ENCODE measurements around the gene TEX2. TPM values are rescaled to one million over a fixed set of nuclear protein-coding genes. Genes with fewer than 3 reads are reported as not detected.

Gene TEX2
- total RNA-seq, 2 experiments from 2014 or later = 14.8 to 17.6 TPM

GRCh38 chr17:64103391-64104364 lies 159.4 kb downstream of the TEX2 start:
- CTCF ChIA-PET = interaction anchor here (0.7 to 2.5 kb wide), 11 partner anchors 10 to 192 kb away, joined by 3 to 8 read pairs (median 4); no protein-coding TSS in a partner anchor
- no peaks in the 10 kb centered on the region for H3K9me3 Mint-ChIP-seq (ENCODE audit: low read depth)
- H3K27me3 Mint-ChIP-seq = no peaks in the 10 kb centered on the region
- H3K27ac Mint-ChIP-seq = no peak overlapping the region
- DNase-seq = no peak
- no peak for ATAC-seq
- no peaks in the 10 kb centered on the region for H3K36me3 Mint-ChIP-seq
- H3K4me1 Mint-ChIP-seq = peaks cover 58% of the 10 kb centered on the region
- no peak overlapping the region for H3K4me3 Mint-ChIP-seq

GRCh38 chr17:64102627-64103390 lies 160.3 kb downstream of the TEX2 start:
- H3K9me3 Mint-ChIP-seq (ENCODE audit: low read depth) = no peaks in the 10 kb centered on the region
- H3K27me3 Mint-ChIP-seq = no peaks in the 10 kb centered on the region
- ATAC-seq (no peak), DNase-seq (no peak)
- peaks cover 51% of the 10 kb centered on the region for H3K4me1 Mint-ChIP-seq
- H3K4me3 Mint-ChIP-seq = no peak overlapping the region
- CTCF ChIA-PET = interaction anchor here (0.7 to 2.5 kb wide), 8 partner anchors 11 to 191 kb away, joined by 3 to 8 read pairs (median 4); no protein-coding TSS in a partner anchor
- peaks cover 6% of the 10 kb centered on the region for H3K36me3 Mint-ChIP-seq
- H3K27ac Mint-ChIP-seq = no peak overlapping the region

- no peak overlapping the region for H3K27ac Mint-ChIP-seq
- no peak overlapping the region for H3K4me3 Mint-ChIP-seq
- peaks cover 27% of the 10 kb centered on the region for H3K36me3 Mint-ChIP-seq
- CTCF ChIA-PET = interaction anchor here (0.9 kb wide), 1 partner anchor 8 kb away, joined by 3 read pairs; no protein-coding TSS in a partner anchor
- ATAC-seq (no peak), DNase-seq (no peak)
- H3K4me1 Mint-ChIP-seq = peaks cover 43% of the 10 kb centered on the region
- no peaks in the 10 kb centered on the region for H3K9me3 Mint-ChIP-seq (ENCODE audit: low read depth)
- H3K27me3 Mint-ChIP-seq = no peaks in the 10 kb centered on the region
Measured at GRCh38 chr17:64099543-64099942, 163.5 kb downstream of the TEX2 start.

Other genes starting within 250 kb of the TEX2 start
- gene ICAM2, start 242.6 kb downstream of the TEX2 start, total RNA-seq = 10 to 100 TPM; 39.0 to 40.6 TPM
- gene ERN1, start 133.1 kb downstream of the TEX2 start, total RNA-seq = 10 to 100 TPM; 21.7 to 22.9 TPM
- 100 to 1,000 TPM; 116 to 124 TPM for gene PECAM1, start 127.6 kb upstream of the TEX2 start, total RNA-seq
- under 1 TPM in 1 of 2 experiments, not detected in 1; 0.82 TPM for gene MILR1, start 185.9 kb upstream of the TEX2 start, total RNA-seq
- gene POLG2, start 233.8 kb upstream of the TEX2 start, total RNA-seq = 10 to 100 TPM; 36.0 to 47.3 TPM
- gene DDX5, start 243.0 kb upstream of the TEX2 start, total RNA-seq = 100 to 1,000 TPM; 842 to 926 TPM
- 10 to 100 TPM; 45.7 to 52.6 TPM for gene CEP95, start 243.7 kb upstream of the TEX2 start, total RNA-seq